ENCODE data around the gene MMP15. TPM values are rescaled to one million over a fixed set of nuclear protein-coding genes. Genes with fewer than 3 reads are reported as not detected.

MMP15 gene
- total RNA-seq, 1 experiment from 2014 or later = 55.5 TPM

- TF ChIP-seq E2F4 (CRISPR knock-in tag; IDR thresholded peaks at IDR 0.05; ENCODE audit: borderline replicate concordance, low read depth) = no peak
Observed at GRCh38 chr16:58056580-58056979, 31.0 kb downstream of the MMP15 start (continued).

- ATAC-seq (no peak), DNase-seq (ENCODE audit: low spot score) (no peak)
- Mint-ChIP-seq H3K4me3 (no peak overlapping the region), H3K27me3 (ENCODE audit: low read depth) (no peaks in the 10 kb centered on the region), H3K4me1 (no peaks in the 10 kb centered on the region), H3K36me3 (no peaks in the 10 kb centered on the region), H3K9me3 (no peaks in the 10 kb centered on the region), H3K27ac (no peak overlapping the region)
- ChIA-PET POLR2A (no interaction called here), CTCF (interaction anchor here (2.3 kb wide), 1 partner anchor 25 kb away, joined by 11 read pairs; no protein-coding TSS in a partner anchor)
- TF ChIP-seq ZNF532 (CRISPR knock-in tag; IDR thresholded peaks at IDR 0.05; ENCODE audit: borderline replicate concordance) (no peak), ATF3 (CRISPR knock-in tag; conservative IDR thresholded peaks at IDR 0.05) (no peak), ATF2 (CRISPR knock-in tag; IDR thresholded peaks at IDR 0.05; ENCODE audit: borderline replicate concordance, low read depth) (no peak), E2F1 (CRISPR knock-in tag; IDR thresholded peaks at IDR 0.05) (no peak), CREB1 (CRISPR knock-in tag; IDR thresholded peaks at IDR 0.05) (no peak), FOXP4 (CRISPR knock-in tag; IDR thresholded peaks at IDR 0.05) (no peak), ZNF263 (CRISPR knock-in tag; IDR thresholded peaks at IDR 0.05; ENCODE audit: low read depth) (no peak), CBFB (CRISPR knock-in tag; IDR thresholded peaks at IDR 0.05; ENCODE audit: low read depth) (no peak), JUN (CRISPR knock-in tag; IDR thresholded peaks at IDR 0.05) (no peak), RELA (CRISPR knock-in tag; IDR thresholded peaks at IDR 0.05; ENCODE audit: borderline replicate concordance) (no peak), PREB (CRISPR knock-in tag; IDR thresholded peaks at IDR 0.05; ENCODE audit: borderline replicate concordance) (no peak), GABPB1 (CRISPR knock-in tag; IDR thresholded peaks at IDR 0.05) (no peak), ZNF512 (CRISPR knock-in tag; IDR thresholded peaks at IDR 0.05; ENCODE audit: borderline replicate concordance) (no peak), ZNF232 (CRISPR knock-in tag; IDR thresholded peaks at IDR 0.05) (no peak), CDX4 (CRISPR knock-in tag; IDR thresholded peaks at IDR 0.05; ENCODE audit: borderline replicate concordance) (no peak), ZMAT4 (CRISPR knock-in tag; IDR thresholded peaks at IDR 0.05) (no peak), NR2C2 (CRISPR knock-in tag; IDR thresholded peaks at IDR 0.05) (no peak), IRF2 (CRISPR knock-in tag; IDR thresholded peaks at IDR 0.05; ENCODE audit: borderline replicate concordance, low read depth) (no peak), MLX (CRISPR knock-in tag; IDR thresholded peaks at IDR 0.05) (no peak)
Observed at GRCh38 chr16:58057121-58057520, 31.6 kb downstream of the MMP15 start.
